ENCODE data around the gene EMID1.

The EMID1 gene

GRCh38 chr22:29272624-29273023 lies 66.9 kb downstream of the EMID1 start:
- H3K36me3 ChIP-seq (replicated peaks) = peaks cover 65% of the 10 kb centered on the region
- TF ChIP-seq CTCF (IDR thresholded peaks at IDR 0.05; ENCODE audit: low read depth, low read length, missing control alignments) = no peak

GRCh38 chr22:29275167-29275566 lies 69.5 kb downstream of the EMID1 start:
- Histone ChIP-seq H3K27me3 (replicated peaks) (no peaks in the 10 kb centered on the region), H3K27ac (no peak overlapping the region), H3K4me3 (ENCODE audit: low read depth, low read length) (no peak overlapping the region), H3K36me3 (replicated peaks) (peaks cover 79% of the 10 kb centered on the region)
- no peak for DNase-seq
- in situ Hi-C loops (cut with HindIII; ENCODE audit: low pct_ligation_motif_present, low sequenced_read_pairs) = no loop called here
- TF ChIP-seq CTCF (IDR thresholded peaks at IDR 0.05; ENCODE audit: low read depth, low read length, missing control alignments) = no peak

More at GRCh38 chr22:29272624-29273023, 66.9 kb downstream of the EMID1 start:
- Histone ChIP-seq H3K27ac (no peak overlapping the region), H3K27me3 (replicated peaks) (no peaks in the 10 kb centered on the region), H3K4me3 (ENCODE audit: low read depth, low read length) (no peak overlapping the region)
- in situ Hi-C loops (cut with HindIII; ENCODE audit: low pct_ligation_motif_present, low sequenced_read_pairs) = no loop called here
- no peak for DNase-seq

- DNase-seq = no peak
- H3K27ac ChIP-seq = no peak overlapping the region
- TF ChIP-seq CTCF (IDR thresholded peaks at IDR 0.05; ENCODE audit: low read depth, low read length, missing control alignments) = no peak
Observed at GRCh38 chr22:29275819-29276565, 70.3 kb downstream of the EMID1 start.

GRCh38 chr22:29277927-29278326 lies 72.2 kb downstream of the EMID1 start:
- no peaks in the 10 kb centered on the region for H3K27me3 ChIP-seq (replicated peaks)
- in situ Hi-C loops (cut with HindIII; ENCODE audit: low pct_ligation_motif_present, low sequenced_read_pairs) = no loop called here
- DNase-seq = no peak
- H3K36me3 ChIP-seq (replicated peaks) = peaks cover 89% of the 10 kb centered on the region
- TF ChIP-seq CTCF (IDR thresholded peaks at IDR 0.05; ENCODE audit: low read depth, low read length, missing control alignments) = no peak
- H3K27ac ChIP-seq = no peak overlapping the region
- H3K4me3 ChIP-seq (ENCODE audit: low read depth, low read length) = no peak overlapping the region

More at GRCh38 chr22:29275819-29276565, 70.3 kb downstream of the EMID1 start:
- H3K36me3 ChIP-seq (replicated peaks) = peaks cover 81% of the 10 kb centered on the region
- H3K27me3 ChIP-seq (replicated peaks) = no peaks in the 10 kb centered on the region
- in situ Hi-C loops (cut with HindIII; ENCODE audit: low pct_ligation_motif_present, low sequenced_read_pairs) = no loop called here
- no peak overlapping the region for H3K4me3 ChIP-seq (ENCODE audit: low read depth, low read length)

- no peak for TF ChIP-seq CTCF (IDR thresholded peaks at IDR 0.05; ENCODE audit: low read depth, low read length, missing control alignments)
- in situ Hi-C loops (cut with HindIII; ENCODE audit: low pct_ligation_motif_present, low sequenced_read_pairs) = no loop called here
- Histone ChIP-seq H3K36me3 (replicated peaks) (peaks cover 90% of the 10 kb centered on the region), H3K27ac (no peak overlapping the region), H3K27me3 (replicated peaks) (no peaks in the 10 kb centered on the region), H3K4me3 (ENCODE audit: low read depth, low read length) (no peak overlapping the region)
- DNase-seq = no peak
Observed at GRCh38 chr22:29284196-29284595, 78.5 kb downstream of the EMID1 start.

GRCh38 chr22:29288837-29289236 lies 83.1 kb downstream of the EMID1 start:
- no peak for DNase-seq
- peaks cover 94% of the 10 kb centered on the region for H3K36me3 ChIP-seq (replicated peaks)
- in situ Hi-C loops (cut with HindIII; ENCODE audit: low pct_ligation_motif_present, low sequenced_read_pairs) = no loop called here
- no peak for TF ChIP-seq CTCF (IDR thresholded peaks at IDR 0.05; ENCODE audit: low read depth, low read length, missing control alignments)
- H3K4me3 ChIP-seq (ENCODE audit: low read depth, low read length) = no peak overlapping the region
- no peak overlapping the region for H3K27ac ChIP-seq
- no peaks in the 10 kb centered on the region for H3K27me3 ChIP-seq (replicated peaks)

Data from brain microvascular endothelial cell (primary cell).